ENCODE results near the gene MPST. TPM values are rescaled to one million over a fixed set of nuclear protein-coding genes. Genes with fewer than 3 reads are reported as not detected.
"Not testable (repeated sequence)": the region's sequence is repeated elsewhere in the genome, so short reads cannot be mapped to it uniquely, and the experiment has no call there.

The MPST gene
- total RNA-seq, 2 experiments from 2014 or later = 15.6 to 18.8 TPM

- POLR2A ChIA-PET = no interaction called here
- no peak for DNase-seq
- Mint-ChIP-seq H3K9me3 (peaks cover 20% of the 10 kb centered on the region), H3K36me3 (ENCODE audit: low read depth) (peaks cover 5% of the 10 kb centered on the region), H3K4me3 (no peak overlapping the region), H3K27ac (no peak overlapping the region), H3K27me3 (peaks cover 12% of the 10 kb centered on the region), H3K4me1 (no peaks in the 10 kb centered on the region)
- CTCF ChIA-PET = interaction anchor here (2.0 kb wide), 1 partner anchor 11 kb away, joined by 9 read pairs; no protein-coding TSS in a partner anchor
These were observed 31.3 kb upstream of the MPST start for GRCh38 chr22:36988075-36988832.

- Mint-ChIP-seq H3K9me3 (peaks cover 20% of the 10 kb centered on the region), H3K27me3 (peaks cover 12% of the 10 kb centered on the region)
- DNase-seq; H3K27ac Mint-ChIP-seq; POLR2A ChIA-PET; H3K4me1 Mint-ChIP-seq; H3K36me3 Mint-ChIP-seq (ENCODE audit: low read depth); H3K4me3 Mint-ChIP-seq: not testable (repeated sequence)
- CTCF ChIA-PET = interaction anchor here (2.0 kb wide), 1 partner anchor 11 kb away, joined by 9 read pairs; no protein-coding TSS in a partner anchor
These were observed 30.5 kb upstream of the MPST start for GRCh38 chr22:36989012-36989411.

GRCh38 chr22:36990457-36990856 is 29.1 kb upstream of the MPST start:
- no peak overlapping the region for H3K27ac Mint-ChIP-seq
- H3K36me3 Mint-ChIP-seq (ENCODE audit: low read depth) = peaks cover 2% of the 10 kb centered on the region
- DNase-seq = no peak
- ChIA-PET CTCF (interaction anchor here (1.0 kb wide), 1 partner anchor 53 kb away, joined by 3 read pairs; no protein-coding TSS in a partner anchor), POLR2A (no interaction called here)
- no peak overlapping the region for H3K4me3 Mint-ChIP-seq
- H3K4me1 Mint-ChIP-seq = no peaks in the 10 kb centered on the region
- H3K27me3 Mint-ChIP-seq = peaks cover 13% of the 10 kb centered on the region
- peaks cover 16% of the 10 kb centered on the region for H3K9me3 Mint-ChIP-seq

GRCh38 chr22:36991206-36991605 is 28.3 kb upstream of the MPST start:
- peaks cover 15% of the 10 kb centered on the region for H3K27me3 Mint-ChIP-seq
- no peak for DNase-seq
- POLR2A ChIA-PET = interaction anchor here (0.6 kb wide), 1 partner anchor 315 kb away, joined by 3 read pairs; no protein-coding TSS in a partner anchor
- no peaks in the 10 kb centered on the region for H3K4me1 Mint-ChIP-seq
- H3K27ac Mint-ChIP-seq = no peak overlapping the region
- peaks cover 2% of the 10 kb centered on the region for H3K36me3 Mint-ChIP-seq (ENCODE audit: low read depth)
- H3K9me3 Mint-ChIP-seq = peaks cover 9% of the 10 kb centered on the region
- no peak overlapping the region for H3K4me3 Mint-ChIP-seq
- CTCF ChIA-PET = no interaction called here

DNA sequence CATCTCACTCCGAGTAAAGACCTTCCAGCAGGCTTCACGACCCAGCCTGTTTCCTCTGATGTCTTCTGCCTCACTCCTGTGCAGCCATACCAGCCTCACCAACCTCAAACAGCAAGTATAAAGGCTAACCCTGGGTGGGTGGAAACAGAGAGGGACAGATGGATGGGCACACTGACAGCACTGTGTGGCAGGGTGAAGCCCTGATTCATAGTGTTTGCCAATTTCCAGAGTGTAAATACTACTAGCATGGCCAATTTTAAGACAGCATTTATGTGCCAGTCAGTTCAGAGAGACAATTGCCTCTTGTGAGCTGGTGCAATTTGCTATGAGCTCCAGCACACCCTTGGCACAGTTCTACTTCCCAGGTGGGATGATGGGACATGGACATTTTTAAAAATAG is 21.8 kb upstream of the MPST start:
- Mint-ChIP-seq H3K9me3 (no peaks in the 10 kb centered on the region), H3K36me3 (ENCODE audit: low read depth) (no peaks in the 10 kb centered on the region), H3K4me3 (no peak overlapping the region), H3K4me1 (no peaks in the 10 kb centered on the region), H3K27me3 (peaks cover 19% of the 10 kb centered on the region), H3K27ac (no peak overlapping the region)
- ChIA-PET POLR2A (no interaction called here), CTCF (interaction anchor here (0.5 to 1.5 kb wide), 7 partner anchors 14 to 485 kb away, joined by 3 to 9 read pairs (median 3); no protein-coding TSS in a partner anchor)
- DNase-seq = no peak

DNA sequence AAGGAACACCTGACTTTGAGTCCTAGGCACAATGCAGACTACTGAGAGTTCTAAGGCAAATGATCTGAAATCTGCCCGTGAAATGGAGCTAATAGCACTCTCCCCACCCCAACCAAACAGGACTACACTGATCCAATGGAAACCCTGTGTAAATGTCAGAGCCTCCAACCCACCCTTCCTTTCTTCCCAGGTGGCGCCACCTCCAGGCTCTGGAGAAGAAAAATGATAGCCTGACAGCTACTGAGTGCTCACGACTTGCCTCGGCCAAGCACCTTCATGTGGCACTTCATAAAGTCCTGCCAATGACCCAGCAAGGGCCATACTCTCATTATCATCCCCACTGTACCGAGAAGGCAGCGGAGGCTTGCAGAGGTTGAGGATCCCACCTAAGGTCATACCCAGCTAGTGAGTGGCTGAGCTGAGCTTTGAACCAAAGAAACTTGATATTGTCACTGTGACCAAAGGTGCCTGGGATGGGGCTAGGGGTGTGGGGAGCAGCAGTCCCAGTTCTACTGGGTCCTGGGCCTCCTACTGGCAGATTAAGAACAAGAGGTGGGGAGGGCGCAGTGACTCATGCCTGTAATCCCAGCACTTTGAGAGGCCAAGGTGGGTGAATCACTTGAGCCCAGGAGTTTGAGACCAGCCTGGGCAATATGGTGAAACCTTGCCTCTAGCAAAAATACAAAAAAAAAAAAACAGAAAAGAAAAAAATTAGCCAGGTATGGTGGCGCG is 20.8 kb upstream of the MPST start:
- ChIA-PET CTCF (interaction anchor here (0.6 to 1.5 kb wide), 5 partner anchors 15 to 425 kb away, joined by 3 to 9 read pairs (median 3); no protein-coding TSS in a partner anchor), POLR2A (no interaction called here)
- H3K27ac Mint-ChIP-seq = no peak overlapping the region
- H3K4me3 Mint-ChIP-seq = no peak overlapping the region
- peaks cover 19% of the 10 kb centered on the region for H3K27me3 Mint-ChIP-seq
- DNase-seq = no peak
- H3K9me3 Mint-ChIP-seq = no peaks in the 10 kb centered on the region
- H3K4me1 Mint-ChIP-seq = no peaks in the 10 kb centered on the region
- H3K36me3 Mint-ChIP-seq (ENCODE audit: low read depth) = no peaks in the 10 kb centered on the region

GRCh38 chr22:36999463-36999862 is 20.1 kb upstream of the MPST start:
- Mint-ChIP-seq H3K4me1 (no peaks in the 10 kb centered on the region), H3K27ac (no peak overlapping the region), H3K27me3 (peaks cover 19% of the 10 kb centered on the region), H3K9me3 (no peaks in the 10 kb centered on the region), H3K36me3 (ENCODE audit: low read depth) (no peaks in the 10 kb centered on the region), H3K4me3 (no peak overlapping the region)
- no peak for DNase-seq
- POLR2A ChIA-PET = no interaction called here
- CTCF ChIA-PET = interaction anchor here (0.6 to 1.4 kb wide), 2 partner anchors 20 to 127 kb away, joined by 3 to 5 read pairs; no protein-coding TSS in a partner anchor

- CTCF ChIA-PET = no interaction called here
- POLR2A ChIA-PET = no interaction called here
- H3K36me3 Mint-ChIP-seq (ENCODE audit: low read depth) = no peaks in the 10 kb centered on the region
- DNase-seq = no peak
- peaks cover 25% of the 10 kb centered on the region for H3K27me3 Mint-ChIP-seq
- no peaks in the 10 kb centered on the region for H3K4me1 Mint-ChIP-seq
- H3K27ac Mint-ChIP-seq = no peak overlapping the region
- H3K4me3 Mint-ChIP-seq = no peak overlapping the region
- no peaks in the 10 kb centered on the region for H3K9me3 Mint-ChIP-seq
These were observed 18.6 kb upstream of the MPST start for GRCh38 chr22:37000676-37001534.

DNA sequence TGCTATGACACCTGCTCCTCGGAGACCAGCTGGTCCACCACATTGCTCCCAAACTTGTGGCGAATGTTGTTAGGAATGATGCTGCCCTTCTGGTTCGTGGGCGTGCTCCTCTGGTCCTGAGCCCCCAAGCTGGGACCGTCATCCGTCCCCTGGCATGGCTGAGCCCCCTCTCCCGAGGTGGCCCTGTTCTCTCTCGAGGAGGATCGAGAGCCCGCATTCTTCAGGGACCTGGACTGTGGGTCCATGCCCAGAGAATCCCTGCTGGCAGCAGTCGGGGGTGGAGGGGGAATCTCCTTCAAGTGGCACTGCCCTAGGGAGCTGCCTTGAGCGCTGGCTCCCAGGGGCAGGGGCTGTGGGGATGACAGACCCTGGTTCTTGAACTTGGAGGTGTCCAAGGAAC is 17.7 kb upstream of the MPST start:
- H3K27ac Mint-ChIP-seq = no peak overlapping the region
- H3K4me1 Mint-ChIP-seq = no peaks in the 10 kb centered on the region
- no peaks in the 10 kb centered on the region for H3K9me3 Mint-ChIP-seq
- H3K27me3 Mint-ChIP-seq = peaks cover 32% of the 10 kb centered on the region
- POLR2A ChIA-PET = no interaction called here
- DNase-seq = no peak
- no peak overlapping the region for H3K4me3 Mint-ChIP-seq
- no peaks in the 10 kb centered on the region for H3K36me3 Mint-ChIP-seq (ENCODE audit: low read depth)
- CTCF ChIA-PET = no interaction called here

DNA sequence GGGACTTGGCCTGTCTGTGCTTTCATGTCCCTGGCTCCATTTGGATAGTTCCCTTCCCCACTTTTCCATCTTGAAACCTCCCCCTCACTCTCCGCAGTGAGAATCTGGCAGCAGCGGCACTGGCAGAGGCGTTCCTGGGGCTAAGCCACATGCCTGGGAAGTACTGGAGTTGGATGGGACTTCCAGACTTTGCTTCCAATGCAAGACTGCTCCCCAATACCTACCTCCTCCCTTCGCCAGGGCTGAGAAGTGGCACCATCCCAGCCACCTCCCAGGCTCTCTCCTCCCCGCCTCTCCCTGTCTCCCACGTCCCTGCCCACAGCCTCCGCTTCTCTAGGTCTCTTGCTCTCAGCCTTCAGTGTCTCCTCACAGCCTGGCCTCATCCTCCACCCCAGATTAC is 16.9 kb upstream of the MPST start:
- peaks cover under 1% of the 10 kb centered on the region for H3K4me1 Mint-ChIP-seq
- no peaks in the 10 kb centered on the region for H3K36me3 Mint-ChIP-seq (ENCODE audit: low read depth)
- ChIA-PET CTCF (no interaction called here), POLR2A (no interaction called here)
- peak overlapping the region; percentile 54 for H3K27ac Mint-ChIP-seq
- H3K4me3 Mint-ChIP-seq = no peak overlapping the region
- H3K9me3 Mint-ChIP-seq = no peaks in the 10 kb centered on the region
- H3K27me3 Mint-ChIP-seq = peaks cover 31% of the 10 kb centered on the region
- DNase-seq = no peak

DNA sequence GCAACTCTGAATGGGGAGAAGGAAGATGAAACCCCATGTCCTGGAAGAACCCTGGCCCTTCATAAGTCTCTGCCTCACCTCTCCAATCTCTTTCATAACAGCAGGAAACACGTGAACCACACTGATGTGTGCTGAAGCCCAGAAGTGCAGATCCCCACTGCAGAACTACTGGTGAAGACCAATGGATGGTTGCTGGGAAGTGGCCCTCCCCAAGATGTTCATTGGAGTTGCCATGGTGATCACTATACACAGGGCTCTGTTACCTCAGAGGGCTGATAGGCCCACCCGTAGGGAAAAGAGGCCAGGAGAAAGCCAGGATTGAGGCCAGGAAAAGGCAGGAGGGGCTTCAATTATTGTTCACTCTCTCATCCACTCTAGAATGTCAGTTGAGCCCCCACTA is 11.9 kb upstream of the MPST start:
- H3K27me3 Mint-ChIP-seq = peaks cover 30% of the 10 kb centered on the region
- peaks cover 2% of the 10 kb centered on the region for H3K4me1 Mint-ChIP-seq
- no peak for DNase-seq
- ChIA-PET CTCF (no interaction called here), POLR2A (no interaction called here)
- no peak overlapping the region for H3K27ac Mint-ChIP-seq
- H3K36me3 Mint-ChIP-seq (ENCODE audit: low read depth) = no peaks in the 10 kb centered on the region
- no peak overlapping the region for H3K4me3 Mint-ChIP-seq
- H3K9me3 Mint-ChIP-seq = no peaks in the 10 kb centered on the region

DNA sequence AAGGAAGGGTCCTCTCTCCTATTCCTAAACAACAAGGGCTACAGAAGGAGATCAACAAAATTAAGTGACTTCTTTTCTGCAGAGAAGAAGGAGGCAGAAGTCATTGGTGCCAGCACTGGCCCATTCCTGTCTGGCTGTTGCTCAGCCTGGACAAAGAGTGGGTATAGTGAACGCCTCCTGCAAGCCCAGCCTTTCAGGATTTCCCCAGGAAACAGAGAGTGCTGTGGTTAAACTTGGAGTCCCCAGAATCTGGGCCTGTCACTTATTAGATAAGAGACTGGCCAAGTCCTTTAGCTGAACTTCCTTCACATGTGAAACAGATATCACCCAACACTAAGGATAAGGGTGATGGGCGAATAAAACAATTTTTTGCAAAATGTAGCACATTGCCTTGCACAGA is 11.2 kb upstream of the MPST start:
- peaks cover 30% of the 10 kb centered on the region for H3K27me3 Mint-ChIP-seq
- H3K4me3 Mint-ChIP-seq = no peak overlapping the region
- H3K9me3 Mint-ChIP-seq = no peaks in the 10 kb centered on the region
- H3K4me1 Mint-ChIP-seq = peaks cover 2% of the 10 kb centered on the region
- CTCF ChIA-PET = no interaction called here
- H3K36me3 Mint-ChIP-seq (ENCODE audit: low read depth) = no peaks in the 10 kb centered on the region
- DNase-seq = no peak
- H3K27ac Mint-ChIP-seq = no peak overlapping the region
- POLR2A ChIA-PET = no interaction called here

DNA sequence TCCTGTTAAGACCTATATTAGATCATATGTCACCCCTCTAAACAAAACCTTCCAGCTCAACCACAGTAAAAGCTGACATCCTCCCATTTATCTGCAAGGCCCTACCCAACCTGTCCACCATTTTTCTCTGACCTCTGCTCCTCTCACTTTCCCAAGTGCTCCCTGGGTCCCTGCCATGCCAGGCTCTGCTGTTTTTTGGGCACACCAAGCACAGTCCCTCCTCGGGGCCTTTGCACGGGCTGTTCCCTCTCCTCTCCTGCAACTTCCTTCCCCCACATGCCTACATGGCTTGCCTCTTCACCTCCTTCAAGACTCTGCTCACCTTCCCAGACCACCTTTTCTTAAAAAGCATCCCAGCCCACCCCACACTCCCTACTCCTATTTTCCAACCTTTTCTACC is 10.1 kb upstream of the MPST start:
- Mint-ChIP-seq H3K36me3 (ENCODE audit: low read depth) (no peaks in the 10 kb centered on the region), H3K27me3 (peaks cover 30% of the 10 kb centered on the region), H3K27ac (no peak overlapping the region), H3K9me3 (no peaks in the 10 kb centered on the region), H3K4me1 (peaks cover 2% of the 10 kb centered on the region), H3K4me3 (no peak overlapping the region)
- ChIA-PET CTCF (interaction anchor here (1.4 kb wide), 1 partner anchor 17 kb away, joined by 3 read pairs; no protein-coding TSS in a partner anchor), POLR2A (no interaction called here)
- no peak for DNase-seq

Data from activated CD4-positive, alpha-beta T cell treated with anti-CD3 and anti-CD28 coated beads, Interleukin-2, amount 10 ng/mL, durations not matched to agents 7 days and 5 days (primary cell).